Breast epithelium (tissue), 4 donors: ENCODE results near the gene MYO6. TPM values are rescaled to one million over a fixed set of nuclear protein-coding genes. Genes with fewer than 3 reads are reported as not detected.

ENCODE experiments used
- DNase-seq, 2 donors: peaks; one replicate each; pipeline ENCODE4 v3.0.0-alpha.2; 2019; ENCODE audit warnings: low spot score in 2 of 2
- H3K27ac ChIP-seq, 2 donors: fragments of 200-600 bp; sonication (generic) in 1 of 2; one replicate each; pipeline ENCODE4 v1.5.1; 2016 to 2019; ENCODE audit warnings: mild to moderate bottlenecking in 1 of 2
- H3K27me3 ChIP-seq, 2 donors: fragments of 200-600 bp; sonication (generic) in 1 of 2; one replicate each; pipeline versions ENCODE4 v1.5.1 to v1.6.0; 2017 to 2019; ENCODE audit warnings: control low read depth in 1 of 2, mild to moderate bottlenecking in 1 of 2
- H3K36me3 ChIP-seq: fragments of 200-600 bp; one replicate; pipeline ENCODE4 v1.5.1; 2019
- H3K4me1 ChIP-seq, 2 donors: fragments of 200-600 bp; sonication (generic); one replicate each; pipeline ENCODE4 v1.5.1; 2016 to 2019; ENCODE audit warnings: control low read depth in 1 of 2
- H3K4me3 ChIP-seq, 3 donors: fragments of 200-600 bp; sonication (generic); 1 replicate in 2 of 3; 2 replicates in 1 of 3; pipeline ENCODE4 v1.5.1; 2016 to 2019; ENCODE audit warnings: mild to moderate bottlenecking in 3 of 3, moderate library complexity in 2 of 3
- H3K9me3 ChIP-seq, 2 donors: fragments of 200-600 bp; sonication (generic) in 1 of 2; one replicate each; pipeline ENCODE4 v1.5.1; 2016 to 2019; ENCODE audit warnings: control low read depth in 1 of 2
- CTCF ChIP-seq, 3 donors: fragments of 450-650 bp; IDR thresholded peaks; one replicate each; pipeline ENCODE4 v1.5.1; 2016 to 2017; ENCODE audit warnings: antibody characterized with exemption in 3 of 3, mild to moderate bottlenecking in 3 of 3, moderate library complexity in 3 of 3
- POLR2A ChIP-seq: fragments of 450-650 bp; IDR thresholded peaks from one replicate; pipeline ENCODE4 v1.6.1; 2016; ENCODE audit warnings: antibody characterized with exemption, mild to moderate bottlenecking, moderate library complexity
- POLR2AphosphoS5 ChIP-seq, 3 donors: sonication (generic); formaldehyde crosslinking; IDR thresholded peaks; one replicate each; pipeline ENCODE4 v1.6.1; 2017; ENCODE audit warnings: antibody characterized with exemption in 3 of 3
- intact Hi-C: fragments of 100-400 bp; cut with DNase I; formaldehyde crosslinking; loops from one replicate; pipeline ENCODE4 v1.15.1; 2023; ENCODE audit warnings: low total_unique reads
- total RNA-seq, 3 donors: library from RNA; depleted of rRNA; stranded (reverse); fragments of >200 nt; gene quantifications; one replicate each; pipeline ENCODE4 v1.1.0, GENCODE V29; 2016

MYO6 gene
- total RNA-seq, 3 donors from 2014 or later: 21.8 to 143 (median 89.5) TPM

GRCh38 chr6:75735491-75736186 is 13.4 kb upstream of the MYO6 start:
- H3K27me3 ChIP-seq: no peaks in the 10 kb centered on the region
- DNase-seq: no peak
- no peaks in the 10 kb centered on the region for H3K4me1 ChIP-seq
- H3K9me3 ChIP-seq: no peaks in the 10 kb centered on the region
- TF ChIP-seq POLR2A (no peak), CTCF (IDR thresholded peaks at IDR 0.05) (no peak), POLR2AphosphoS5 (IDR thresholded peaks at IDR 0.05) (no peak)
- no peaks in the 10 kb centered on the region for H3K36me3 ChIP-seq
- intact Hi-C loops: no loop called here
- H3K27ac ChIP-seq: peak overlapping the region; percentile 81 to 85
- H3K4me3 ChIP-seq: no peak overlapping the region

- no peaks in the 10 kb centered on the region for H3K27me3 ChIP-seq
- TF ChIP-seq POLR2A (no peak), CTCF (IDR thresholded peaks at IDR 0.05) (no peak), POLR2AphosphoS5 (IDR thresholded peaks at IDR 0.05) (no peak)
- no peaks in the 10 kb centered on the region for H3K9me3 ChIP-seq
- H3K27ac ChIP-seq: peak overlapping the region; percentile 3 to 43
- DNase-seq: no peak
- H3K4me1 ChIP-seq: no peaks in the 10 kb centered on the region
- intact Hi-C loops: no loop called here
- H3K36me3 ChIP-seq: no peaks in the 10 kb centered on the region
- H3K4me3 ChIP-seq: no peak overlapping the region
Measured at GRCh38 chr6:75743971-75744370, 5.1 kb upstream of the MYO6 start.

GRCh38 chr6:75745404-75745803 is 3.6 kb upstream of the MYO6 start:
- no peaks in the 10 kb centered on the region for H3K36me3 ChIP-seq
- no peak overlapping the region for H3K4me3 ChIP-seq
- intact Hi-C loops: no loop called here
- no peak for DNase-seq
- no peak overlapping the region for H3K27ac ChIP-seq
- no peaks in the 10 kb centered on the region for H3K9me3 ChIP-seq
- no peaks in the 10 kb centered on the region for H3K4me1 ChIP-seq
- no peaks in the 10 kb centered on the region for H3K27me3 ChIP-seq
- TF ChIP-seq POLR2A (no peak), POLR2AphosphoS5 (IDR thresholded peaks at IDR 0.05) (no peak), CTCF (IDR thresholded peaks at IDR 0.05) (no peak)

- H3K4me3 ChIP-seq: no peak overlapping the region
- intact Hi-C loops: no loop called here
- H3K27ac ChIP-seq: peak overlapping the region in 1 of 2 donors; percentile 33
- no peak for DNase-seq
- no peaks in the 10 kb centered on the region for H3K27me3 ChIP-seq
- TF ChIP-seq POLR2AphosphoS5 (IDR thresholded peaks at IDR 0.05) (no peak), CTCF (IDR thresholded peaks at IDR 0.05) (no peak), POLR2A (no peak)
- no peaks in the 10 kb centered on the region for H3K36me3 ChIP-seq
- no peaks in the 10 kb centered on the region for H3K9me3 ChIP-seq
- no peaks in the 10 kb centered on the region for H3K4me1 ChIP-seq
Measured at GRCh38 chr6:75746221-75746620, 2.8 kb upstream of the MYO6 start.

GRCh38 chr6:75747152-75747992 is 1.7 kb upstream of the MYO6 start:
- intact Hi-C loops: no loop called here
- peak overlapping the region in 1 of 2 donors; percentile 97 for H3K27ac ChIP-seq

More at GRCh38 chr6:75747152-75747992, 1.7 kb upstream of the MYO6 start:
- no peaks in the 10 kb centered on the region for H3K27me3 ChIP-seq
- DNase-seq: no peak
- TF ChIP-seq POLR2AphosphoS5 (IDR thresholded peaks at IDR 0.05) (no peak), POLR2A (no peak), CTCF (IDR thresholded peaks at IDR 0.05) (no peak)
- H3K4me1 ChIP-seq: no peaks in the 10 kb centered on the region
- H3K4me3 ChIP-seq: no peak overlapping the region
- H3K9me3 ChIP-seq: no peaks in the 10 kb centered on the region
- no peaks in the 10 kb centered on the region for H3K36me3 ChIP-seq
